Upper lobe of left lung (tissue), 4 donors: ENCODE data around the gene MRPS15.

ENCODE experiments used
- CTCF ChIP-seq, 6 experiments: fragments of 450-650 bp in 4 of 6; fragments of 200-600 bp in 2 of 6; sonication (generic) in 2 of 6; IDR thresholded peaks; one replicate each; pipeline ENCODE4 v1.5.1; 2016 to 2019; ENCODE audit warnings: antibody characterized with exemption in 6 of 6
- EP300 ChIP-seq, 4 donors: sonication (generic); formaldehyde crosslinking; IDR thresholded peaks; one replicate each; pipeline ENCODE4 v1.5.1; 2017; ENCODE audit warnings: antibody characterized with exemption in 4 of 4, control low read depth in 2 of 4
- POLR2A ChIP-seq, 4 donors: fragments of 450-650 bp; IDR thresholded peaks; one replicate each; pipeline ENCODE4 v1.5.1; 2016 to 2017; ENCODE audit warnings: antibody characterized with exemption in 4 of 4, mild to moderate bottlenecking in 2 of 4
- POLR2AphosphoS5 ChIP-seq, 2 donors: sonication (generic); formaldehyde crosslinking; IDR thresholded peaks; one replicate each; pipeline ENCODE4 v1.5.1; 2017; ENCODE audit warnings: antibody characterized with exemption in 2 of 2

GRCh38 chr1:36503159-36503558, 39.0 kb upstream of the MRPS15 start:
- TF ChIP-seq POLR2A (IDR thresholded peaks at IDR 0.05) (no peak), CTCF (IDR thresholded peaks at IDR 0.05) (no peak), POLR2AphosphoS5 (IDR thresholded peaks at IDR 0.05) (no peak), EP300 (IDR thresholded peaks at IDR 0.05) (no peak)
